ENCODE measurements around the gene MS4A6E. TPM values are rescaled to one million over a fixed set of nuclear protein-coding genes. Genes with fewer than 3 reads are reported as not detected.

MS4A6E gene
- total and polyA plus RNA-seq, 2 donors (not counting 1 experiment from before 2014, with no cell fraction given), result not detected

GRCh38 chr11:60376601-60377000 is 49.5 kb downstream of the MS4A6E start:
- Mint-ChIP-seq H3K27me3 (no peaks in the 10 kb centered on the region), H3K9me3 (ENCODE audit: insufficient read depth) (no peaks in the 10 kb centered on the region), H3K4me3 (peak overlapping the region; percentile 13), H3K4me1 (peaks cover 78% of the 10 kb centered on the region), H3K27ac (peak overlapping the region; percentile 95)
- no peaks in the 10 kb centered on the region for H4K20me1 ChIP-seq (ENCODE audit: control insufficient read depth, insufficient read depth, low read length, poor library complexity, severe bottlenecking)
- ATAC-seq (ENCODE audit: low read depth) (no peak), DNase-seq (no peak)
- peaks cover 0 to 3% (median 0%) of the 10 kb centered on the region in 3 donors for H3K9me3 ChIP-seq (ENCODE audit: control extremely low read depth in 1 of 3, control insufficient read depth in 2 of 3, insufficient read depth in 1 of 3, low read length in 2 of 3)
- peaks cover 68 to 80% of the 10 kb centered on the region in 2 donors for H3K4me1 ChIP-seq (ENCODE audit: control insufficient read depth in 2 of 2, insufficient read depth in 2 of 2, low read length in 2 of 2)
- H3K36me3 ChIP-seq (replicated peaks in 1 of 2; ENCODE audit: control extremely low read depth in 1 of 2, control insufficient read depth in 1 of 2, extremely low read depth in 1 of 2, insufficient read depth in 2 of 2, low read length in 1 of 2), result peaks cover 0 to under 1% of the 10 kb centered on the region in 2 experiments
- H3K27me3 ChIP-seq (replicated peaks in 1 of 4; ENCODE audit: control extremely low read depth in 1 of 4, control insufficient read depth in 3 of 4, insufficient read depth in 4 of 4, low read length in 3 of 4), result no peaks in the 10 kb centered on the region
- ChIA-PET CTCF (interaction anchor here (1.0 to 2.9 kb wide), 3 partner anchors 14 to 92 kb away, joined by 3 to 23 read pairs (median 11); no protein-coding TSS in a partner anchor), POLR2A (interaction anchor here (1.7 kb wide), 2 partner anchors 13 to 79 kb away, joined by 3 to 12 read pairs; partner anchors contain the start of gene MS4A1)
- H3K27ac ChIP-seq (ENCODE audit: low read length in 2 of 2), result peak overlapping the region; percentile 93 to 99
- TF ChIP-seq EZH2 (IDR thresholded peaks at IDR 0.05; ENCODE audit: borderline replicate concordance, insufficient read depth, low read depth, low read length, poor library complexity, severe bottlenecking), result no peak
- no peak for TF ChIP-seq CTCF (IDR thresholded peaks at IDR 0.05)
- H3K4me3 ChIP-seq (ENCODE audit: control extremely low read depth in 1 of 5, extremely low read depth in 1 of 5, insufficient read depth in 1 of 5, low read depth in 2 of 5, low read length in 4 of 5), result no peak overlapping the region
- H2AFZ ChIP-seq (ENCODE audit: insufficient read depth, low read depth, low read length, poor library complexity, severe bottlenecking), result no peak overlapping the region
- 100% methylated on average over 2 of the region's 3 CpGs for WGBS (ENCODE audit: insufficient coverage)
- H3K79me2 ChIP-seq (ENCODE audit: control insufficient read depth, insufficient read depth, low read length), result peaks cover 73% of the 10 kb centered on the region
- no peak overlapping the region for H3K4me2 ChIP-seq (replicated peaks; ENCODE audit: low read depth, low read length, poor library complexity, severe bottlenecking)
- no peak overlapping the region for H3K9ac ChIP-seq (ENCODE audit: low read length)
- intact Hi-C loops (cut with micrococcal nuclease), result no loop called here

DNA sequence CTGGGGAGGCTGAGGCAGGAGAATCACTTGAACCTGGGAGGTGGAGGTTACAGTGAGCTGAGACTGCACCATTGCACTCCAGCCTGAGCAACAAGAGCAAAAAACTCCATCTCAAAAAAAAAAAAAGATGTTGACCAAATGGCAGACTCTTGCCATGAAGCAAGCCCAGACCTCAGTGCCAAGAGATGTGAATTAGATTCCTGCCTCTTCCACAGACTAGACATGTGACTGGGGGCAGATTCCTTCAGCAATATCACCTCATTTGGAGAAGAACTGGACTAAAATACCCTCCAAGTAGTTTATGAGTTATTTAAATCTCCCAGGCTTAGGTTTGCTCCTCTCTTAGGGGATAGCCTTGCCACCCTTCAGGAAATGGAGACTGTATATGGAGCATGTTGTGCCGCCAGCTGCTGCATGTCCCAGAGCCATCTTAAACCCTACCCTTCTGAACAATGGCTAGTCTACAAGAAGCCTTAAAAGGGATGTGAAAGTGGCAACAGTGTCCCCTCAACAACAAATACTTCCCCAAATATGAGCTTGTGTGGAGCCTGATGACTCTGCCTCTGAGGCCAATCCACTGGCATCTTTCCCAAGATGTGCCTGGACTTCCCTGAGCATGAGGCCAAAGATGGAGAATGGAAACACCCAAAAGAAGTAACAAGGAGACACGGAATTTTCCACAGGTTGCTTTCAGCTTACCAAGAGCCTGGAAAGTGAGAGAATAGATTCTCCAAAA is 50.5 kb downstream of the MS4A6E start:
- Histone ChIP-seq H3K4me2 (replicated peaks; ENCODE audit: low read depth, low read length, poor library complexity, severe bottlenecking) (peak overlapping the region; percentile 78), H3K79me2 (ENCODE audit: control insufficient read depth, insufficient read depth, low read length) (peaks cover 69% of the 10 kb centered on the region), H3K4me3 (ENCODE audit: control extremely low read depth in 1 of 5, extremely low read depth in 1 of 5, insufficient read depth in 1 of 5, low read depth in 2 of 5, low read length in 4 of 5) (peak overlapping the region in 4 of 5 experiments; percentile 12 to 58 (median 44)), H3K27me3 (replicated peaks in 1 of 4; ENCODE audit: control extremely low read depth in 1 of 4, control insufficient read depth in 3 of 4, insufficient read depth in 4 of 4, low read length in 3 of 4) (no peaks in the 10 kb centered on the region), H3K9me3 (ENCODE audit: control extremely low read depth in 1 of 3, control insufficient read depth in 2 of 3, insufficient read depth in 1 of 3, low read length in 2 of 3) (peaks cover 0 to 3% (median 0%) of the 10 kb centered on the region in 3 donors), H3K36me3 (replicated peaks in 1 of 2; ENCODE audit: control extremely low read depth in 1 of 2, control insufficient read depth in 1 of 2, extremely low read depth in 1 of 2, insufficient read depth in 2 of 2, low read length in 1 of 2) (peaks cover 0 to 5% of the 10 kb centered on the region in 2 experiments), H3K9ac (ENCODE audit: low read length) (peak overlapping the region; percentile 59), H2AFZ (ENCODE audit: insufficient read depth, low read depth, low read length, poor library complexity, severe bottlenecking) (peak overlapping the region; percentile 24), H4K20me1 (ENCODE audit: control insufficient read depth, insufficient read depth, low read length, poor library complexity, severe bottlenecking) (no peaks in the 10 kb centered on the region), H3K27ac (ENCODE audit: low read length in 2 of 2) (peak overlapping the region; percentile 93 to 99), H3K4me1 (ENCODE audit: control insufficient read depth in 2 of 2, insufficient read depth in 2 of 2, low read length in 2 of 2) (peaks cover 67 to 78% of the 10 kb centered on the region in 2 donors)
- DNase-seq, result peak; percentile 90
- intact Hi-C loops (cut with micrococcal nuclease), result loop anchor here (1.0 to 2.0 kb wide), 6 partner anchors 10 to 78 kb away; partner anchors contain the start of genes MS4A1 and MS4A14
- CTCF ChIA-PET, result interaction anchor here (0.7 to 2.9 kb wide), 10 partner anchors 8 to 99 kb away, joined by 3 to 23 read pairs (median 4); no protein-coding TSS in a partner anchor
- H3K9me3 Mint-ChIP-seq (ENCODE audit: insufficient read depth), result no peaks in the 10 kb centered on the region
- H3K4me1 Mint-ChIP-seq, result peaks cover 80% of the 10 kb centered on the region
- peak overlapping the region; percentile 85 for H3K4me3 Mint-ChIP-seq
- no peak for TF ChIP-seq EZH2 (IDR thresholded peaks at IDR 0.05; ENCODE audit: borderline replicate concordance, insufficient read depth, low read depth, low read length, poor library complexity, severe bottlenecking)
- no peak for TF ChIP-seq CTCF (IDR thresholded peaks at IDR 0.05)
- no peaks in the 10 kb centered on the region for H3K27me3 Mint-ChIP-seq
- POLR2A ChIA-PET, result interaction anchor here (0.7 to 1.7 kb wide), 5 partner anchors 10 to 80 kb away, joined by 3 to 12 read pairs (median 5); partner anchors contain the start of gene MS4A1
- no CpG with 5 or more reads among the region's 2 CpGs for WGBS (ENCODE audit: insufficient coverage)
- peak; percentile 64 for ATAC-seq (ENCODE audit: low read depth)
- H3K27ac Mint-ChIP-seq, result peak overlapping the region; percentile 95

Measured in B cell (primary cell).